HepG2 (cell line): ENCODE measurements around the gene MTRFR. TPM values are rescaled to one million over a fixed set of nuclear protein-coding genes. Genes with fewer than 3 reads are reported as not detected.

Experiments
- ATF1 ChIP-seq: IDR thresholded peaks from 2 replicates; pipeline ENCODE4 v1.6.1; 2016; ENCODE audit warnings: mild to moderate bottlenecking, control low read depth
- CENPT ChIP-seq: sonication (generic); formaldehyde crosslinking; IDR thresholded peaks from 2 replicates; pipeline ENCODE4 v1.8.0; 2022; ENCODE audit warnings: low read depth, mild to moderate bottlenecking, moderate library complexity, missing genetic modification reagents
- FOSL1 ChIP-seq: sonication (generic); formaldehyde crosslinking; IDR thresholded peaks from 2 replicates; pipeline ENCODE4 v1.9.0; 2021; ENCODE audit warnings: missing genetic modification reagents, borderline replicate concordance
- HNRNPH1 ChIP-seq: fragments of 200-400 bp; formaldehyde crosslinking; optimal IDR thresholded peaks from 2 replicates; pipeline ENCODE3; 2017; ENCODE audit warnings: mild to moderate bottlenecking, low read depth, low read length
- PITX1 ChIP-seq: sonication (generic); formaldehyde crosslinking; IDR thresholded peaks from 2 replicates; pipeline ENCODE4 v1.5.1; 2020; ENCODE audit warnings: mild to moderate bottlenecking, missing genetic modification reagents
- SPEN ChIP-seq: sonication (generic); formaldehyde crosslinking; IDR thresholded peaks from 2 replicates; pipeline ENCODE4 v1.5.1; 2020; ENCODE audit warnings: low read depth, mild to moderate bottlenecking, missing genetic modification reagents
- TOPORS ChIP-seq: sonication (generic); formaldehyde crosslinking; IDR thresholded peaks from 2 replicates; pipeline ENCODE4 v1.8.0; 2023; ENCODE audit warnings: mild to moderate bottlenecking, missing genetic modification reagents
- TRIM24 ChIP-seq: sonication (generic); formaldehyde crosslinking; IDR thresholded peaks from 2 replicates; pipeline ENCODE4 v1.8.0; 2022; ENCODE audit warnings: mild to moderate bottlenecking, missing genetic modification reagents
- ZNF138 ChIP-seq: sonication (generic); formaldehyde crosslinking; IDR thresholded peaks from 2 replicates; pipeline ENCODE4 v1.5.0; 2020; ENCODE audit warnings: mild to moderate bottlenecking, low read depth, missing genetic modification reagents
- polyA plus RNA-seq, 8 experiments: library from polyadenylated mRNA; depleted of rRNA in 3 of 8; stranded (reverse) in 7 of 8; unstranded in 1 of 8; fragments of >200 nt; fragmentation: Illumina TruSeq in 4 of 8; extraction: Trizol in 4 of 8; gene quantifications; 2 replicates each; pipeline versions ENCODE4 v1.2.1 to v1.2.3, GENCODE V29; 2011 to 2016; ENCODE audit warnings: low read depth in 4 of 8, missing spikeins in 1 of 8, mixed read lengths in 1 of 8; ENCODE audit not compliant: insufficient read depth in 1 of 8
- total RNA-seq, 5 experiments: library from RNA; depleted of rRNA; stranded (reverse); fragments of >200 nt; fragmentation: Illumina TruSeq; extraction: Trizol; gene quantifications; 2 replicates each; pipeline ENCODE4 v1.2.3, GENCODE V29; 2016; ENCODE audit warnings: low read depth in 1 of 5
- TF ChIP-seq, protein P1 (sequence below): sonication (generic); formaldehyde crosslinking; IDR thresholded peaks from 2 replicates; pipeline ENCODE4 v1.4.0; 2020; ENCODE audit warnings: low read depth, mild to moderate bottlenecking, missing genetic modification reagents
- TF ChIP-seq, protein P2 (sequence below): sonication (generic); formaldehyde crosslinking; IDR thresholded peaks from 2 replicates; pipeline ENCODE4 v1.8.1; 2023; ENCODE audit warnings: mild to moderate bottlenecking, missing genetic modification reagents, borderline replicate concordance
- TF ChIP-seq, protein P3 (sequence below): sonication (generic); formaldehyde crosslinking; IDR thresholded peaks from 2 replicates; pipeline ENCODE4 v1.8.1; 2022; ENCODE audit warnings: low read depth, mild to moderate bottlenecking, missing genetic modification reagents

The MTRFR gene
- total and polyA plus RNA-seq, 2 of the 13 experiments (the other 11 are each of a cell fraction or from before 2014, with no cell fraction given): 7.1 to 9.9 TPM

DNA sequence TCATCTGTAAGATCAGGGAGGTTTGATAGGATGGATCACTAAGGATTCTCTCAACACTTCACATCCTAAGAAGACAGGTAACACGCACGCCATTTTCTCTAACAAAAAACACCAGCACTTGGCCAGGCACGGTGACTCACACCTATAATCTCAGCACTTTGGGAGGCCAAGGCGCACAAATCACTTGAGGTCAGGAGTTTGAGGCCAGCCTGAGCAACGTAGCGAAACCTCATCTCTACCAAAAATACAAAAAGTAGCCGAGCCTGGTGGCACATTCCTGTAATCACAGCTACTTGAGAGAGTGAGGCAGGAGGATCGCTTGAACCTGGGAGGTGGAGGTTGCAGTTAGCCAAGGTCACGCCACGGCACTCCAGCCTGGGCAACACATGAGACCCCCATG lies 48.9 kb downstream of the MTRFR start (continued):
- TF ChIP-seq FOSL1 (CRISPR knock-in tag) (no peak), TRIM24 (CRISPR knock-in tag) (no peak), SPEN (CRISPR knock-in tag) (no peak), CENPT (no peak), ATF1 (CRISPR knock-in tag) (no peak), PITX1 (no peak), ZNF138 (CRISPR knock-in tag) (no peak), HNRNPH1 (no peak), TOPORS (CRISPR knock-in tag) (no peak)
- TF ChIP-seq, protein P1, sequence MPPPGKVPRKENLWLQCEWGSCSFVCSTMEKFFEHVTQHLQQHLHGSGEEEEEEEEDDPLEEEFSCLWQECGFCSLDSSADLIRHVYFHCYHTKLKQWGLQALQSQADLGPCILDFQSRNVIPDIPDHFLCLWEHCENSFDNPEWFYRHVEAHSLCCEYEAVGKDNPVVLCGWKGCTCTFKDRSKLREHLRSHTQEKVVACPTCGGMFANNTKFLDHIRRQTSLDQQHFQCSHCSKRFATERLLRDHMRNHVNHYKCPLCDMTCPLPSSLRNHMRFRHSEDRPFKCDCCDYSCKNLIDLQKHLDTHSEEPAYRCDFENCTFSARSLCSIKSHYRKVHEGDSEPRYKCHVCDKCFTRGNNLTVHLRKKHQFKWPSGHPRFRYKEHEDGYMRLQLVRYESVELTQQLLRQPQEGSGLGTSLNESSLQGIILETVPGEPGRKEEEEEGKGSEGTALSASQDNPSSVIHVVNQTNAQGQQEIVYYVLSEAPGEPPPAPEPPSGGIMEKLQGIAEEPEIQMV (CRISPR knock-in tag): no peak
- TF ChIP-seq, protein P2, sequence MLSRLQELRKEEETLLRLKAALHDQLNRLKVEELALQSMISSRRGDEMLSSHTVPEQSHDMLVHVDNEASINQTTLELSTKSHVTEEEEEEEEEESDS (CRISPR knock-in tag): no peak
- TF ChIP-seq, protein P3, sequence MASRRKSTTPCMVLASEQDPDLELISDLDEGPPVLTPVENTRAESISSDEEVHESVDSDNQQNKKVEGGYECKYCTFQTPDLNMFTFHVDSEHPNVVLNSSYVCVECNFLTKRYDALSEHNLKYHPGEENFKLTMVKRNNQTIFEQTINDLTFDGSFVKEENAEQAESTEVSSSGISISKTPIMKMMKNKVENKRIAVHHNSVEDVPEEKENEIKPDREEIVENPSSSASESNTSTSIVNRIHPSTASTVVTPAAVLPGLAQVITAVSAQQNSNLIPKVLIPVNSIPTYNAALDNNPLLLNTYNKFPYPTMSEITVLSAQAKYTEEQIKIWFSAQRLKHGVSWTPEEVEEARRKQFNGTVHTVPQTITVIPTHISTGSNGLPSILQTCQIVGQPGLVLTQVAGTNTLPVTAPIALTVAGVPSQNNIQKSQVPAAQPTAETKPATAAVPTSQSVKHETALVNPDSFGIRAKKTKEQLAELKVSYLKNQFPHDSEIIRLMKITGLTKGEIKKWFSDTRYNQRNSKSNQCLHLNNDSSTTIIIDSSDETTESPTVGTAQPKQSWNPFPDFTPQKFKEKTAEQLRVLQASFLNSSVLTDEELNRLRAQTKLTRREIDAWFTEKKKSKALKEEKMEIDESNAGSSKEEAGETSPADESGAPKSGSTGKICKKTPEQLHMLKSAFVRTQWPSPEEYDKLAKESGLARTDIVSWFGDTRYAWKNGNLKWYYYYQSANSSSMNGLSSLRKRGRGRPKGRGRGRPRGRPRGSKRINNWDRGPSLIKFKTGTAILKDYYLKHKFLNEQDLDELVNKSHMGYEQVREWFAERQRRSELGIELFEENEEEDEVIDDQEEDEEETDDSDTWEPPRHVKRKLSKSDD (CRISPR knock-in tag): no peak
